Measurements from ENCODE around the gene DDX24. TPM values are rescaled to one million over a fixed set of nuclear protein-coding genes. Genes with fewer than 3 reads are reported as not detected.
A peak's percentile ranks its signal among the peaks of the same experiment; 100 is the strongest.

DDX24 gene
- total RNA-seq, 1 donor from 2014 or later = 109 TPM

DNA sequence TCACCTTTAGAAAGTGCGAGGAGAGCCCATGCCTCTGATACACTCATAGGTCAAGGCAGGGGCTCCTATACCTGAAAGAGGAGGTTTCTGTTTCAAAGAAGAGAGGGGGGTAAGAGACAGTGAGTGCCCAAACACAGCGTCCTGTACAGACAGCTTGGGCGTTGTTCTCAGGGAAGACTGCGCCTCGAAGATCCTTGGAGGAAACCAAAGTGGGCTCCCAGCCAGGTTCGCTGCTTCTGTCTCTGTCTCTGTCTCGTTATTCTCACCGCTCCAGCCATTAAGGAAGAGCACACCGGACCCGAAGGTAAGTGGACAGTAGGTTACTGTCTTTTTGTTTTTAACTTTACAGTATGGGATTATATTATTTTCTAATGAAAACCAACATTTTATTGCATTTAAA is 23.7 kb upstream of the DDX24 start:
- intact Hi-C loops (cut with DNase I) = no loop called here

DNA sequence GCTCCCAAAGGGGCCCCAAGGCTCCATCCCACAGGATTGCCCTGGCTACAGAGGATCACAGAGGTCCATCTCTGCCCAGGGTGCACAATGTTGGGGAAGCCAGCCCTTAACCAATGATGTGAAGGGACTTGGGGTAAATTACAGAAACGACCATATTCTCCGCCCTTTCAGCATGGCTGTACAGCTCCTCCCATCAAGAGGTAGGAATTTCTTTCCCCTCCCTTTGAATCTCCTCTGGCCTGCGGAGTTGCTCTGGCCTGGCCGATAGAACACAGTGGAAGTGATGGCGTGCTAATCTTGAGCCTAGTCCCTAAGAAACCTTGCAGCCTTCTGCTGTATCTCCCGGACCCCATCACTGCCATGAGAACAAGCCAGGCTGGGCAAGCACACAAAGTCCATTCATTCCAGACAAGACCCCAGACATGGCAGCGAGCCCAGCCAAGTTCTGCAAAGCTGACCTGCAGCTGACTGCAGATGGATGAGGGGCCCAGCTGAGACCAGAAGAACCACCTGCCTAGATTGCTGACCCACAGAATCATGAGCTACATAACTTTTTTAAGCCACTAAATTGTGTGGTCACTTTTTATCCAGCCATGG is 22.6 kb upstream of the DDX24 start:
- no peaks in the 10 kb centered on the region for H3K9me3 ChIP-seq
- no peak overlapping the region for H3K4me3 ChIP-seq
- DNase-seq (ENCODE audit: extremely low spot score in 2 of 2) = no peak
- no peaks in the 10 kb centered on the region for H3K27me3 ChIP-seq
- intact Hi-C loops (cut with DNase I) = no loop called here
- peaks cover 9% of the 10 kb centered on the region for H3K4me1 ChIP-seq
- no peak overlapping the region for H3K27ac ChIP-seq
- no peak for TF ChIP-seq POLR2AphosphoS5 (IDR thresholded peaks at IDR 0.05; ENCODE audit: insufficient read depth in 1 of 2, low read depth in 1 of 2)
- no peak for TF ChIP-seq POLR2A (IDR thresholded peaks at IDR 0.05)
- TF ChIP-seq, protein P1, sequence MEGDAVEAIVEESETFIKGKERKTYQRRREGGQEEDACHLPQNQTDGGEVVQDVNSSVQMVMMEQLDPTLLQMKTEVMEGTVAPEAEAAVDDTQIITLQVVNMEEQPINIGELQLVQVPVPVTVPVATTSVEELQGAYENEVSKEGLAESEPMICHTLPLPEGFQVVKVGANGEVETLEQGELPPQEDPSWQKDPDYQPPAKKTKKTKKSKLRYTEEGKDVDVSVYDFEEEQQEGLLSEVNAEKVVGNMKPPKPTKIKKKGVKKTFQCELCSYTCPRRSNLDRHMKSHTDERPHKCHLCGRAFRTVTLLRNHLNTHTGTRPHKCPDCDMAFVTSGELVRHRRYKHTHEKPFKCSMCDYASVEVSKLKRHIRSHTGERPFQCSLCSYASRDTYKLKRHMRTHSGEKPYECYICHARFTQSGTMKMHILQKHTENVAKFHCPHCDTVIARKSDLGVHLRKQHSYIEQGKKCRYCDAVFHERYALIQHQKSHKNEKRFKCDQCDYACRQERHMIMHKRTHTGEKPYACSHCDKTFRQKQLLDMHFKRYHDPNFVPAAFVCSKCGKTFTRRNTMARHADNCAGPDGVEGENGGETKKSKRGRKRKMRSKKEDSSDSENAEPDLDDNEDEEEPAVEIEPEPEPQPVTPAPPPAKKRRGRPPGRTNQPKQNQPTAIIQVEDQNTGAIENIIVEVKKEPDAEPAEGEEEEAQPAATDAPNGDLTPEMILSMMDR (IDR thresholded peaks at IDR 0.05) = no peak
- H3K36me3 ChIP-seq = no peaks in the 10 kb centered on the region

More for the DNA sequence above, 23.7 kb upstream of the DDX24 start:
- Histone ChIP-seq H3K4me3 (no peak overlapping the region), H3K27me3 (no peaks in the 10 kb centered on the region), H3K9me3 (no peaks in the 10 kb centered on the region), H3K27ac (no peak overlapping the region), H3K36me3 (no peaks in the 10 kb centered on the region), H3K4me1 (peaks cover 6% of the 10 kb centered on the region)
- TF ChIP-seq POLR2A (IDR thresholded peaks at IDR 0.05) (no peak), POLR2AphosphoS5 (IDR thresholded peaks at IDR 0.05; ENCODE audit: insufficient read depth in 1 of 2, low read depth in 1 of 2) (no peak)
- TF ChIP-seq, protein P1 (IDR thresholded peaks at IDR 0.05) = no peak
- DNase-seq (ENCODE audit: extremely low spot score in 2 of 2) = no peak

DNA sequence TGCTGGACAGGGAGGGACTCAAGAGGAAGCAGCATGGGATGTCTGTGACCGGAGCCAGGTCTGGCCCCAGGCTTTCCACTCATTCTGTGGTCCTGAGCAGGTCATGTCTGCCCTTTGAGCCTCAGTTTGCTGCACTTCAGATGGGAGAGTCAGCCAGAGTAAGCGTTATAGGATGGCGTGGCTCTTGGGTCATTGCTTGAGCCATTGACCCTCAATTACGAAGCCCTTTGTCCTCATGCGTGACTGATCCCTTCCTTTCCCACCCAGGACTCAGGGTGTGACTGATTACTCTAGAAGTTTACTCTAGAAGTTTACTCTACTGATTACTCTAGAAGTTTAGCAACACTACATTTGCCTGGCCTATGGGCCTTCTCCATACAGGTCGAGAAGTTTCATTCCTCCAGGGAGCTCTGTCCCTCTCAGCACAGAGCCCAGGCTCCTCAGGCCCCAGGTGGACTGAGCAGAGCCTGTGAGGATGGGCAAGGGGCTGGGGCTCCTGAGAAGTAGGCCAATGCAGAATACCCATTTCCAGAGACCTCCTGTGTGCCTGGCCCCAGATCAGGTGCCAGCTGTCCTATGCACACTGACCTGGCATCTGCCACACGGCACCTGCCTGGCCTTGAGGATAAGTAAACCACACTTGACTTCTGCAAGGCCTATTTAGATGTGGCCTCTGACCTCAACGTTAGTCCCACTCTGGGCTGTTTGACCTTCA is 21.9 kb upstream of the DDX24 start:
- H3K9me3 ChIP-seq = no peaks in the 10 kb centered on the region
- TF ChIP-seq, protein P1 (IDR thresholded peaks at IDR 0.05) = no peak
- TF ChIP-seq POLR2A (IDR thresholded peaks at IDR 0.05) (no peak), POLR2AphosphoS5 (IDR thresholded peaks at IDR 0.05; ENCODE audit: insufficient read depth in 1 of 2, low read depth in 1 of 2) (no peak)
- intact Hi-C loops (cut with DNase I) = no loop called here
- H3K36me3 ChIP-seq = no peaks in the 10 kb centered on the region
- DNase-seq (ENCODE audit: extremely low spot score in 2 of 2) = no peak
- no peak overlapping the region for H3K27ac ChIP-seq
- H3K4me1 ChIP-seq = peaks cover 14% of the 10 kb centered on the region
- H3K27me3 ChIP-seq = no peaks in the 10 kb centered on the region
- H3K4me3 ChIP-seq = no peak overlapping the region

- Histone ChIP-seq H3K4me1 (peaks cover 19% of the 10 kb centered on the region), H3K9me3 (no peaks in the 10 kb centered on the region), H3K36me3 (no peaks in the 10 kb centered on the region), H3K27ac (peak overlapping the region; percentile 49), H3K4me3 (no peak overlapping the region), H3K27me3 (no peaks in the 10 kb centered on the region)
- intact Hi-C loops (cut with DNase I) = no loop called here
- TF ChIP-seq, protein P1 (IDR thresholded peaks at IDR 0.05) = no peak
- TF ChIP-seq POLR2AphosphoS5 (IDR thresholded peaks at IDR 0.05; ENCODE audit: insufficient read depth in 1 of 2, low read depth in 1 of 2) (no peak), POLR2A (IDR thresholded peaks at IDR 0.05) (no peak)
- DNase-seq (ENCODE audit: extremely low spot score in 2 of 2) = no peak
These were observed 20.7 kb upstream of the DDX24 start for GRCh38 chr14:94101748-94102147.

DNA sequence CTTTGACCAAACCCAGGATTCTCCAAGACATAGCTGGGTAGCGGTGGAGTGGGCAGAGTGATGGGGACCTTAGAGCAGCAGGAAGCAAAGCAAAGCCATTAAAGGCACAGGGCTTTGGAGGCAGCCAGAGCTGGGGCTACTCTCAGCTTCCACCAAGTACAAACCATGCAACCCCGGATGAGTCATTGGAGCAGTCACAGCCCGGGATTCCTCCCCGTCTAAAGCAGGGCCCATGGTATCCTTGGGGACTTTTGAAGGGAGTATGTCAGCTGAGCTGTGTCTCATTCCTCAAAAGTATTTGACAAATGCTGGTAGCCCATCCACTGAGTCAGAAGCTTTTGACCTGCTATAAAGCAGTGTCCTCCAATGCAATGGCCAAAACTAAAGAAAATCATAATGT is 19.8 kb upstream of the DDX24 start:
- intact Hi-C loops (cut with DNase I) = no loop called here

More for the DNA sequence above, 19.8 kb upstream of the DDX24 start:
- no peak for DNase-seq (ENCODE audit: extremely low spot score in 2 of 2)
- Histone ChIP-seq H3K9me3 (no peaks in the 10 kb centered on the region), H3K27me3 (no peaks in the 10 kb centered on the region), H3K4me3 (no peak overlapping the region), H3K36me3 (no peaks in the 10 kb centered on the region), H3K4me1 (peaks cover 19% of the 10 kb centered on the region), H3K27ac (peak overlapping the region; percentile 49)
- TF ChIP-seq POLR2A (IDR thresholded peaks at IDR 0.05) (no peak), POLR2AphosphoS5 (IDR thresholded peaks at IDR 0.05; ENCODE audit: insufficient read depth in 1 of 2, low read depth in 1 of 2) (no peak)
- TF ChIP-seq, protein P1 (IDR thresholded peaks at IDR 0.05) = no peak

All from vagina (tissue), 2 donors.